ENCODE measurements around the gene METTL15. TPM values are rescaled to one million over a fixed set of nuclear protein-coding genes. Genes with fewer than 3 reads are reported as not detected.
"Not testable (repeated sequence)": the region's sequence is repeated elsewhere in the genome, so short reads cannot be mapped to it uniquely, and the experiment has no call there.

The METTL15 gene
- total RNA-seq, 1 donor from 2014 or later: 16.7 TPM

GRCh38 chr11:28347371-28347770 is 239.2 kb downstream of the METTL15 start:
- H3K27ac Mint-ChIP-seq: no peak overlapping the region
- TF ChIP-seq CTCF (IDR thresholded peaks at IDR 0.05; ENCODE audit: unreplicated experiment): no peak
- no peaks in the 10 kb centered on the region for H3K36me3 Mint-ChIP-seq (ENCODE audit: insufficient read depth)
- H3K27me3 Mint-ChIP-seq: no peaks in the 10 kb centered on the region
- no peaks in the 10 kb centered on the region for H3K9me3 Mint-ChIP-seq (ENCODE audit: low read depth)
- DNase-seq (ENCODE audit: low spot score, unreplicated experiment): no peak
- peaks cover 10% of the 10 kb centered on the region for H3K4me1 Mint-ChIP-seq (ENCODE audit: low read depth)
- no peak overlapping the region for H3K4me3 Mint-ChIP-seq (ENCODE audit: low read depth)

GRCh38 chr11:28350216-28350615 is 242.0 kb downstream of the METTL15 start:
- Mint-ChIP-seq H3K27ac (no peak overlapping the region), H3K4me1 (ENCODE audit: low read depth) (no peaks in the 10 kb centered on the region), H3K36me3 (ENCODE audit: insufficient read depth) (no peaks in the 10 kb centered on the region), H3K27me3 (no peaks in the 10 kb centered on the region), H3K4me3 (ENCODE audit: low read depth) (no peak overlapping the region), H3K9me3 (ENCODE audit: low read depth) (no peaks in the 10 kb centered on the region)
- TF ChIP-seq CTCF (IDR thresholded peaks at IDR 0.05; ENCODE audit: unreplicated experiment): no peak
- no peak for DNase-seq (ENCODE audit: low spot score, unreplicated experiment)

- no peak for DNase-seq (ENCODE audit: low spot score, unreplicated experiment)
- no peaks in the 10 kb centered on the region for H3K9me3 Mint-ChIP-seq (ENCODE audit: low read depth)
- H3K36me3 Mint-ChIP-seq (ENCODE audit: insufficient read depth): no peaks in the 10 kb centered on the region
- no peaks in the 10 kb centered on the region for H3K27me3 Mint-ChIP-seq
- H3K4me1 Mint-ChIP-seq (ENCODE audit: low read depth): no peaks in the 10 kb centered on the region
- H3K4me3 Mint-ChIP-seq (ENCODE audit: low read depth): no peak overlapping the region
- no peak for TF ChIP-seq CTCF (IDR thresholded peaks at IDR 0.05; ENCODE audit: unreplicated experiment)
- H3K27ac Mint-ChIP-seq: no peak overlapping the region
These were observed 245.8 kb downstream of the METTL15 start for GRCh38 chr11:28353991-28354390.

GRCh38 chr11:28366549-28367346 is 258.6 kb downstream of the METTL15 start:
- Mint-ChIP-seq H3K4me3 (ENCODE audit: low read depth) (no peak overlapping the region), H3K27ac (no peak overlapping the region), H3K36me3 (ENCODE audit: insufficient read depth) (peaks cover 12% of the 10 kb centered on the region)

GRCh38 chr11:28378095-28378494 is 269.9 kb downstream of the METTL15 start:
- H3K36me3 Mint-ChIP-seq (ENCODE audit: insufficient read depth); H3K27ac Mint-ChIP-seq; H3K4me3 Mint-ChIP-seq (ENCODE audit: low read depth); H3K27me3 Mint-ChIP-seq; DNase-seq (ENCODE audit: low spot score, unreplicated experiment); H3K4me1 Mint-ChIP-seq (ENCODE audit: low read depth); H3K9me3 Mint-ChIP-seq (ENCODE audit: low read depth): not testable (repeated sequence)

More at GRCh38 chr11:28366549-28367346, 258.6 kb downstream of the METTL15 start:
- no peaks in the 10 kb centered on the region for H3K27me3 Mint-ChIP-seq
- H3K9me3 Mint-ChIP-seq (ENCODE audit: low read depth): peaks cover 31% of the 10 kb centered on the region
- TF ChIP-seq CTCF (IDR thresholded peaks at IDR 0.05; ENCODE audit: unreplicated experiment): no peak
- no peaks in the 10 kb centered on the region for H3K4me1 Mint-ChIP-seq (ENCODE audit: low read depth)
- no peak for DNase-seq (ENCODE audit: low spot score, unreplicated experiment)

Other genes starting within 250 kb of the METTL15 start
- 17.0 and 19.1 TPM in 2 replicates for gene KIF18A, start 232 bp upstream of the METTL15 start, total RNA-seq